PC-3 (cell line): ENCODE measurements around the gene VPS52. TPM values are rescaled to one million over a fixed set of nuclear protein-coding genes. Genes with fewer than 3 reads are reported as not detected.

Source experiments
- ATAC-seq: fragments of 200-7000 bp; cut with Tn5 transposase; 2 replicates; pipeline ENCODE4 v1.9.1; 2020; ENCODE audit warnings: mild to moderate bottlenecking, moderate library complexity
- BruUV-seq: library from RNA; stranded (reverse); fragments of 400-500 nt; replicated peaks from 2 replicates; lab custom pipeline; 2021; lab: Mats Ljungman, UMichigan
- CTCF ChIA-PET: fragments of 300-600 bp; sonication (Branson Sonifier 250); formaldehyde crosslinking; loops from one replicate; lab custom pipeline; 2022; ENCODE audit warnings: antibody characterized with exemption; lab: Charles Lee
- POLR2A ChIA-PET: fragments of 300-600 bp; sonication (Branson Sonifier 250); formaldehyde crosslinking; loops from one replicate; lab custom pipeline; 2022; ENCODE audit warnings: antibody characterized with exemption; ENCODE audit not compliant: unreplicated experiment; lab: Charles Lee
- DNase-seq: peaks from one replicate; pipeline ENCODE4 v3.0.0-alpha.2; 2015
- H2AFZ ChIP-seq: fragments of 300-600 bp; sonication (generic); 2 replicates; pipeline ENCODE4 v1.6.0; 2016; ENCODE audit warnings: antibody characterized with exemption, low read length
- H3F3A ChIP-seq: fragments of 300-600 bp; sonication (generic); one replicate; pipeline ENCODE4 v1.6.0; 2017; ENCODE audit warnings: antibody characterized with exemption, low read length, control low read depth, mild to moderate bottlenecking; ENCODE audit not compliant: unreplicated experiment
- H3K27ac ChIP-seq: fragments of 300-600 bp; sonication (generic); 2 replicates; pipeline ENCODE4 v1.5.1; 2016; ENCODE audit warnings: mild to moderate bottlenecking, low read length
- H3K27me3 ChIP-seq: fragments of 300-600 bp; sonication (generic); 2 replicates; pipeline ENCODE4 v1.6.1; 2016; ENCODE audit warnings: low read length, mixed read lengths
- H3K36me3 ChIP-seq: fragments of 300-600 bp; sonication (generic); 2 replicates; pipeline ENCODE4 v1.6.1; 2016; ENCODE audit warnings: low read depth, mixed run types, low read length, mixed read lengths
- H3K4me1 ChIP-seq: fragments of 300-600 bp; sonication (generic); 2 replicates; pipeline ENCODE4 v1.5.1; 2016; ENCODE audit warnings: low read length; ENCODE audit not compliant: insufficient read depth
- H3K4me2 ChIP-seq: fragments of 300-600 bp; sonication (generic); 2 replicates; pipeline ENCODE4 v1.6.0; 2016; ENCODE audit warnings: low read length
- H3K4me3 ChIP-seq: fragments of 300-600 bp; sonication (generic); 2 replicates; pipeline ENCODE4 v1.5.1; 2016; ENCODE audit warnings: mild to moderate bottlenecking, low read length, mixed read lengths
- H3K79me2 ChIP-seq: fragments of 300-600 bp; sonication (generic); 2 replicates; pipeline ENCODE4 v1.6.1; 2017; ENCODE audit warnings: low read length, mixed read lengths
- H3K9ac ChIP-seq: fragments of 300-600 bp; sonication (generic); 2 replicates; pipeline ENCODE4 v1.6.0; 2016; ENCODE audit warnings: mild to moderate bottlenecking, low read length
- H3K9me2 ChIP-seq: fragments of 300-600 bp; sonication (generic); replicated peaks from 2 replicates; pipeline ENCODE4 v1.6.1; 2016; ENCODE audit warnings: mixed run types, low read length, mixed read lengths
- H3K9me3 ChIP-seq: fragments of 300-600 bp; sonication (generic); 2 replicates; pipeline ENCODE4 v1.6.1; 2016; ENCODE audit warnings: low read length, mixed read lengths
- H4K20me1 ChIP-seq: fragments of 300-600 bp; sonication (generic); 2 replicates; pipeline ENCODE4 v1.6.1; 2016; ENCODE audit warnings: low read length, mixed read lengths
- EZH2 ChIP-seq: fragments of 300-600 bp; sonication (generic); IDR thresholded peaks from one replicate; pipeline ENCODE4 v1.6.1; 2017; ENCODE audit warnings: antibody characterized with exemption, mild to moderate bottlenecking, low read length; ENCODE audit not compliant: unreplicated experiment
- EZH2phosphoT487 ChIP-seq: fragments of 300-600 bp; sonication (generic); IDR thresholded peaks from 2 replicates; pipeline ENCODE4 v1.6.1; 2018; ENCODE audit warnings: mild to moderate bottlenecking, antibody characterized with exemption, low read length, borderline replicate concordance
- intact Hi-C: fragments of 100-400 bp; cut with micrococcal nuclease; formaldehyde crosslinking; loops from 2 replicates; pipeline ENCODE4 v1.9.0; 2023
- microRNA-seq: library from miRNA; unstranded; fragments of <30 nt; microRNA quantifications from one replicate; pipeline ENCODE4 v1.1.0, GENCODE V29; 2020; ENCODE audit not compliant: unreplicated experiment
- total RNA-seq: library from RNA; depleted of rRNA; stranded (reverse); fragments of >200 nt; gene quantifications from 2 replicates; pipeline ENCODE4 v1.2.3, GENCODE V29; 2014; rRNA removed
- TF ChIP-seq, protein P1 (sequence below): fragments of 300-600 bp; sonication (generic); conservative IDR thresholded peaks from 2 replicates; pipeline ENCODE4 v1.5.1; 2017; ENCODE audit warnings: antibody characterized with exemption, low read depth, mild to moderate bottlenecking, low read length

VPS52 gene
- total RNA-seq, 1 experiment from 2014 or later: 33.7 TPM

- Histone ChIP-seq H3K4me2 (peak overlapping the region; percentile 99), H4K20me1 (peaks cover 5% of the 10 kb centered on the region; the same call in 1 of the 2 replicates), H3K36me3 (peaks cover 24% of the 10 kb centered on the region), H3K4me3 (peak overlapping the region; percentile 97), H3K27ac (no peak overlapping the region), H3K9ac (peak overlapping the region; percentile 98), H3K9me3 (no peaks in the 10 kb centered on the region), H3K9me2 (no peaks in the 10 kb centered on the region), H3K79me2 (peaks cover 62% of the 10 kb centered on the region), H2AFZ (no peak overlapping the region), H3K4me1 (peaks cover 47% of the 10 kb centered on the region), H3K27me3 (no peaks in the 10 kb centered on the region), H3F3A (no peaks in the 10 kb centered on the region)
- POLR2A ChIA-PET: no interaction called here
- TF ChIP-seq, protein P1, sequence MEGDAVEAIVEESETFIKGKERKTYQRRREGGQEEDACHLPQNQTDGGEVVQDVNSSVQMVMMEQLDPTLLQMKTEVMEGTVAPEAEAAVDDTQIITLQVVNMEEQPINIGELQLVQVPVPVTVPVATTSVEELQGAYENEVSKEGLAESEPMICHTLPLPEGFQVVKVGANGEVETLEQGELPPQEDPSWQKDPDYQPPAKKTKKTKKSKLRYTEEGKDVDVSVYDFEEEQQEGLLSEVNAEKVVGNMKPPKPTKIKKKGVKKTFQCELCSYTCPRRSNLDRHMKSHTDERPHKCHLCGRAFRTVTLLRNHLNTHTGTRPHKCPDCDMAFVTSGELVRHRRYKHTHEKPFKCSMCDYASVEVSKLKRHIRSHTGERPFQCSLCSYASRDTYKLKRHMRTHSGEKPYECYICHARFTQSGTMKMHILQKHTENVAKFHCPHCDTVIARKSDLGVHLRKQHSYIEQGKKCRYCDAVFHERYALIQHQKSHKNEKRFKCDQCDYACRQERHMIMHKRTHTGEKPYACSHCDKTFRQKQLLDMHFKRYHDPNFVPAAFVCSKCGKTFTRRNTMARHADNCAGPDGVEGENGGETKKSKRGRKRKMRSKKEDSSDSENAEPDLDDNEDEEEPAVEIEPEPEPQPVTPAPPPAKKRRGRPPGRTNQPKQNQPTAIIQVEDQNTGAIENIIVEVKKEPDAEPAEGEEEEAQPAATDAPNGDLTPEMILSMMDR: no peak
- TF ChIP-seq EZH2 (no peak), EZH2phosphoT487 (no peak)
- no TSS peak for BruUV-seq
- CTCF ChIA-PET: no interaction called here
- DNase-seq: no peak
- no peak for ATAC-seq
- intact Hi-C loops: loop anchor here (10.0 kb wide), 2 partner anchors 73 to 213 kb away; partner anchors contain the start of genes B3GALT4, CUTA, PHF1 and RPS18
Observed at GRCh38 chr6:33201935-33202334, 69.7 kb downstream of the VPS52 start.

DNA sequence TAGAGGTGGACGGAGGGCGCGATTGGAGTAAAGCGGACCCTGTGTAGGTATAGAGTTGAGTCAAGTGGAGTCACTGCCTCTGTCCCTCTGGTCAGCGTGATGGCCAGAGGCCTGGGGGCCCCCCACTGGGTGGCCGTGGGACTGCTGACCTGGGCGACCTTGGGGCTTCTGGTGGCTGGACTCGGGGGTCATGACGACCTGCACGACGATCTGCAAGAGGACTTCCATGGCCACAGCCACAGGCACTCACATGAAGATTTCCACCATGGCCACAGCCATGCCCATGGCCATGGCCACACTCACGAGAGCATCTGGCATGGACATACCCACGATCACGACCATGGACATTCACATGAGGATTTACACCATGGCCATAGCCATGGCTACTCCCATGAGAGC is 70.5 kb downstream of the VPS52 start:
- BruUV-seq: TSS peak; percentile 77
- H3K9me2 ChIP-seq: no peaks in the 10 kb centered on the region
- peak overlapping the region; percentile 92 for H3K27ac ChIP-seq
- H3K27me3 ChIP-seq: no peaks in the 10 kb centered on the region
- ChIA-PET CTCF (no interaction called here), POLR2A (no interaction called here)
- H3K9ac ChIP-seq: peak overlapping the region; percentile 98
- H3K4me2 ChIP-seq: peak overlapping the region; percentile 99
- H3K4me1 ChIP-seq: peaks cover 39% of the 10 kb centered on the region
- H4K20me1 ChIP-seq: peaks cover 5% of the 10 kb centered on the region; the same call in 1 of the 2 replicates
- no peak for ATAC-seq
- H3K36me3 ChIP-seq: peaks cover 26% of the 10 kb centered on the region
- TF ChIP-seq, protein P1: no peak
- TF ChIP-seq EZH2phosphoT487 (no peak), EZH2 (no peak)
- no peak for DNase-seq
- no peaks in the 10 kb centered on the region for H3K9me3 ChIP-seq
- no peaks in the 10 kb centered on the region for H3F3A ChIP-seq
- intact Hi-C loops: loop anchor here (10.0 kb wide), 2 partner anchors 74 to 214 kb away; partner anchors contain the start of genes B3GALT4, CUTA, PHF1 and RPS18
- H2AFZ ChIP-seq: peak overlapping the region; percentile 99
- peak overlapping the region; percentile 97 for H3K4me3 ChIP-seq
- peaks cover 63% of the 10 kb centered on the region for H3K79me2 ChIP-seq

Small RNAs within 50 kb of the gene (microRNA-seq; reads per million reads assigned to microRNA genes)
- gene MIR219A1 (3.0 reads per million, percentile 7 among the genes with 10 or more reads in this experiment), gene MIR6834 (not detected), gene MIR6873 (not detected)

Other genes starting within 250 kb of the VPS52 start
- gene HLA-DPA1, start 198.2 kb downstream of the VPS52 start, total RNA-seq: not detected in 2 replicates
- gene HLA-DPB1, start 195.9 kb downstream of the VPS52 start, total RNA-seq: not detected in 2 replicates
- gene COL11A2, start 79.4 kb downstream of the VPS52 start, total RNA-seq: 0.58 and 0.63 TPM in 2 replicates
- gene RXRB, start 71.2 kb downstream of the VPS52 start, total RNA-seq: 24.0 and 30.9 TPM in 2 replicates
- gene SLC39A7, start 71.0 kb downstream of the VPS52 start, total RNA-seq: 128 and 149 TPM in 2 replicates
- 4.2 and 6.2 TPM in 2 replicates for gene HSD17B8, start 67.2 kb downstream of the VPS52 start, total RNA-seq
- 23.3 and 37.5 TPM in 2 replicates for gene RING1, start 63.4 kb downstream of the VPS52 start, total RNA-seq
- 2,873 and 3,161 TPM in 2 replicates for gene RPS18, start 199 bp upstream of the VPS52 start, total RNA-seq
- gene B3GALT4, start 5.2 kb upstream of the VPS52 start, total RNA-seq: 7.9 and 8.4 TPM in 2 replicates
- gene WDR46, start 17.4 kb upstream of the VPS52 start, total RNA-seq: 104 and 146 TPM in 2 replicates
- 153 and 181 TPM in 2 replicates for gene PFDN6, start 17.7 kb upstream of the VPS52 start, total RNA-seq
- gene RGL2, start 27.1 kb upstream of the VPS52 start, total RNA-seq: 34.9 and 37.0 TPM in 2 replicates
- 67.2 and 77.8 TPM in 2 replicates for gene TAPBP, start 42.2 kb upstream of the VPS52 start, total RNA-seq
- 18.8 and 19.8 TPM in 2 replicates for gene ZBTB22, start 45.9 kb upstream of the VPS52 start, total RNA-seq
- 35.1 and 40.3 TPM in 2 replicates for gene DAXX, start 51.1 kb upstream of the VPS52 start, total RNA-seq
- gene KIFC1, start 119.9 kb upstream of the VPS52 start, total RNA-seq: 60.6 and 66.7 TPM in 2 replicates
- gene PHF1, start 139.1 kb upstream of the VPS52 start, total RNA-seq: 36.6 and 40.3 TPM in 2 replicates
- 227 and 242 TPM in 2 replicates for gene CUTA, start 146.2 kb upstream of the VPS52 start, total RNA-seq
- 1.9 and 2.9 TPM in 2 replicates for gene SYNGAP1, start 148.2 kb upstream of the VPS52 start, total RNA-seq
- 7.0 and 9.1 TPM in 2 replicates for gene ZBTB9, start 182.7 kb upstream of the VPS52 start, total RNA-seq